GM18873 (cell line): ENCODE measurements around the gene GARRE1.
"Not testable (repeated sequence)": the region's sequence is repeated elsewhere in the genome, so short reads cannot be mapped to it uniquely, and the experiment has no call there.

Experiments
- ATAC-seq: cut with Tn5 transposase; IDR thresholded peaks from one replicate; pipeline ENCODE4 v1.9.1; 2021; ENCODE audit warnings: mild to moderate bottlenecking, moderate library complexity, moderate number of reproducible peaks; ENCODE audit not compliant: unreplicated experiment, low FRiP score

Gene GARRE1

DNA sequence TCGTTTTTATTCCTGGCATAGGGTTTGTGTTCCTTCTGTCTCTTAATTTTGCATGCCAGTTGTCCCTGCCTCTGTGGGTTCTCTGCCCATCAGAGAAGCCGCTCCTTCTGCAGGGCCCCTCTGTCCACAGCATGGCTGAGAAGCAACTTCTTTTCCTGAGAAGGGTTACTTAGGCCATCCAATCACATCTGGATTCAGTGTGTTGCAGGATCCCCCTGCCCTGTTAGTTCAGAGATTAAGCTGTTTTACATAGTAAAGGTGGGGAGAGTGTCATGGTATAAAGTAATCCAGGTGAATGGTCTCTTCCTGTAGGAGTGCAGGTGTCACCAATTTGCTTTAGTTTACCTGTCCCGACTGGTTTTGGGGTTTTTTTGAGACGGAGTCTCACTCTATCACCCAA, 22.9 kb upstream of the GARRE1 start:
- ATAC-seq: no peak

DNA sequence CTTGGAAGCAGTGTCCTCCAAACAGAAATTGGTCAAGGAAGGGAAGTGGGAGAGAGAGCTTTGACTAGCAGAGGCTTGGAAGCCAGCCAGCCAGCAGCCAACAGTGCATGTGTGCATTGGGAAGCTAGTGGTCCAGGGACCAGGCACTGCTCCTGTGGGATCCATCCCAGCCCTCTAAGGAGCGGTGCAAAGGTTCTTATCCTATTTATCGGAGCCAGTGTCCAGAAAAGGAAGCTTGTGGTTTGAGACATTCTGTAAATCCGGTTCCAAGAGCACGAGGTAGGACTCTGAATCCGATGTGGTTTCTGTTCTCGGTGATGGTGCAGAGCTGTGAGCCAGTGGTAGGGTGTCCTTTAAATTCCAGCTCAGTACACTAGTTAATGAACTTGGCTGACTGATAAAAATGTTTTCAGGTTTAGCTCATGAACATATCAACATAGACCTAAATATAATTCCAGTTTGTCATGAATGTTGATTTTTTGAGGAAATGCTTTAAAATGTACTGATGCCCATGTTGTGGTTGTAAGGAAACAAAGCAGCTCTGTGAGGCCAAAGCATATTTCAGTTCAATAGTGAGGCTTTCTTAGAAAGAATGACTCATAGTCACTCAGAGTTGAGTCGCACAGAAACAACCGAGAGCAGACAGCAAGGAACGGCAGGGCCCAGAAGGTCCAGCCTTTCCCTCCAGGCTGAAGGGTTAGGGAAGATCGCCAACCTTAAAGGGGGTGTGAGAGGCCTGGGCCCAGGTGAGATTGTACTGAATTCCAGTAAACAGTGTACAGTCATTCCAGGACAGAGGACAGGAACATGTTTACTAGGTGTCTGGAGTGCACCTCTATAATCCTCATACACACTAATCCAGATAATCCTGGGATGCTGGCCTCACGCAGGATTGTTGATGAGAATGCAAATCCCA, 21.5 kb upstream of the GARRE1 start:
- peak; percentile 50 for ATAC-seq

DNA sequence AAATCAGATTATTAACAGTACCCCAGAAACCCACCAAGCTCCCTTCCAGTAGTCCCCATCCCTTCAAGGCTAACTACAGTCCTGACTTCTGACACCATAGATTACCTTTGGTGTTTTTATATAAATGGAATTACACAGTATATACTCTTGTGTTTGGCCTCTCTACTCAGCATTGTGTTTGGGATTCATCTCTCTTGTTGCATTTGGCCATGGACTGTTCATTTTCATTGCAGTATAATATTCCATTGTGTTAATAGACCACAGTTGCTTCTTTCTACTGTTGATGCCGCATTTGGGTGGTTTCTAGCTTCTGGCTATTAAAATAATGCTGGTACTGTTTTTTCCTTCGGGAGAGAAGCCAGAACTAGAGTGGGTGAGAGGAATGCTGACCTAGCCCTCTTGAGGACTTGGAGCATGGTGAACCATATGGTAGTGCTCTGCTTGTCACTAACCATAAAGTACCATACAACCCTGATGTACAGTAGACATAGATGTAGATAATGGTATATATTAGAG, 18.9 kb upstream of the GARRE1 start:
- ATAC-seq: no peak

DNA sequence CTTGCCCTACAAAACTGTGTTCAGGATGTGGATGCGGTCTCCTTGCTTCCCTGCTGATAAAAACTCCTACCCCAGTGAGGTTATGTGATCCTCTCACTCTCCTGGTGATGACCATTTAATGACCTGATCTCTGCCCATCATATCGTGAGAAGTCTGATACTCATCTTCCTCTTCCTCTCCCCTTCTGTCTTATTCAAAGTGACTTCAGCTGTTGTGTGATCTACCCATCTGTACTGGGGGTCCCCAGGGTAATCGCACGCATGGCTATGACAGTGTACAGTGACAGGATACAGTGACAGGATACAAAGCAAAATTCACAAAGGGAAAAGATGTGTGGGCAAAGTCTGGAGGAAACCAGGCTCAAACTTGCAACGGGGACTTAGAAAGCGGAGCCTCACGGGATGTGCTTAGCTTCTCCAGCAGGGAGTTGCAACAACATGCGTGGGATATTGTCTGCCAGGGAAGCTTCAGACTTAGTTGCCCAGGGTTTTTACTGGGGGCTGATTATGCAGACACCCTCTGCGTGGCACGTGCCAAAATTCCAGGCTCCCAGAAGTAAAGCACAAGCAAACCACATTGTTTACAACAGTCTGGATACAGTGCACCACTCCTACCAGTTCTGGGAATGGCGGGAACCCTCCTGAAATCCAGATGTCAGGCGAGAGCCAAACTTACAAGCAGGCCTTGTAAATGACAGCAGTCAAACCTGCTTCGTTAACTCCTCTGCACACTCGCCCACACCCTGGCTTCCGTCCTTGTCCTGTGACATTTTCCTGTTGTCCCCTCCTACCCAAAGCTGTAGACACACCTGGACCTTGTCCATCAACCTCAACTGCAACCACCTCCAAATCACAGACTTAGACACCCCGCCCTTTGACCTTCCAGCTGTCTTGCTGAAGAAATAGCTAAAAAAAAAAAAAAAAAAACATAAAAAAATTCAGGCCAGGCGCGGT, 18.0 kb upstream of the GARRE1 start:
- no peak for ATAC-seq

DNA sequence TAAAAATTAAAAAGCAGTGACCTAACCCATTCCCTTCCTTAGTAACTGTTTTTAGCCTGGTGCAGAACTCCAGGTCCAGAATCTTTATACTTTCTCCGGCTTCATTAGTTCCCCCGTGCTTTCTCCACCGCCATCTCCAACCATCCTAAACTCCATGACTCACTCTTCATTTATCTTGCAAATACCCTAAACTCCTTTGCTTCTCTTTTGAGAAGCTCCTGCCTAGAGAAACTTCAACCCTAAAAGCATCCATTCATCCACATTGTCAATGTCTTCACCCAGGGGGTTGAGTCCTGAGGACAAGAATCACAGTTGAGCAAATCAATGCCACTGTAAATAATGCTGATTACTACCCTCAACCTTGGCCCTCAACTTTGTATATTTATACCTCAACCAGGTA, 17.1 kb upstream of the GARRE1 start:
- ATAC-seq: no peak

DNA sequence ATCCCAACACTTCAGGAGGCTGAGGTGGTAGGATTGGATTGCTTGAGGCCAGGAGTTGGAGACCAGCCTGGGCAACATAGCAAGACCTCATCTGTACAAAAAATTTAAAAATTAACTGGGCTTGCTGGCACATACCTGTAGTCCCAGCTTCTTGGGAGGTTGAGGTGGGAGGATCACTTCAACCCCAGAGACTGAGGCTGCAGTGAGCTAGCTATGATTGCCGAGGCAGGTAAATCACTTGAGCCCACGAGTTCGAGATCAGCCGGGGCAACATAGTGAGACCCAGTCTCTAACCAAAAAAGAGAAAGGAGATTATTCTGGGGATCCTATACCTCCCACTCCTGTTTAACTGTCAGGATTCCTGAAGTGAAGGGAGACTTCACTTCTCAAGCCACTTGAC, 16.4 kb upstream of the GARRE1 start:
- no peak for ATAC-seq

DNA sequence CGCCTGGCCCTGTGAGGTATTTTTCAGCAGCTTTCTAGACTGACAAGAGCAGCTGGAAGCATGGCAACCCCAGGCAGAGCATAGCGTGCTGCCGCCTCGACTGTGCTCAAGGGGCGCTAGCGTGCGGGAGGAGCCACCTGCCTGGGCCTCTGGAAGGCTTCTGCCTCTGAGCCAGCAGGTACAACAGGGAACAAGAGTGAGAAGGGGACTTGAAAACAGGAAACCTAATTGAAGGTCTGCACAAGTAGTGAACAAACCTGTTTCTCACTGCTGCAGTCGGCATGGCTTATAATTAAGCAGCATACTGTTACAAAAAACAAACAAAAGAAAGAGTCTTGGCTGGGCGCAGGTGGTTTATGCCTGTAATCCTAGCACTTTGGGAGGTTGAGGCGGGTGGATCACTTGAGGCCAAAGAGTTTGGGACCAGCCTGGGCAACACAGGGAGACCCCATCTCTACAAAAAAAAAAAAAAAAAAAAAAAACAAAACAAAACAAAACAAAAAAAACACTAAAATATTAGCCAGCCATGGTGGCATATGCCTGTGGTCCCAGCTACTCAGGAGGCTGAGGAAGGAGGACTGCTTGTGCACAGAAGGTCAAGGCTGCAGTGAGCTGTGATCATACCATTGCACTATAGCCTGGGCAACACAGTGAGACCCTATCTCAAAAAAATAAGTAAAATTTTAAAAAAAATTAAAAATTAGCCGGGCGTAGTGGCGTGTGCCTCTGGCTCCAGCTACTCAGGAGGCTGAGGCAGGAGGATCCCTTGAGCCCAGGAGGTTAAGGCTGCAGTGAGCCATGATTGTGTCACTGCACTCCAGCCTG, 12.6 kb upstream of the GARRE1 start:
- ATAC-seq: no peak

DNA sequence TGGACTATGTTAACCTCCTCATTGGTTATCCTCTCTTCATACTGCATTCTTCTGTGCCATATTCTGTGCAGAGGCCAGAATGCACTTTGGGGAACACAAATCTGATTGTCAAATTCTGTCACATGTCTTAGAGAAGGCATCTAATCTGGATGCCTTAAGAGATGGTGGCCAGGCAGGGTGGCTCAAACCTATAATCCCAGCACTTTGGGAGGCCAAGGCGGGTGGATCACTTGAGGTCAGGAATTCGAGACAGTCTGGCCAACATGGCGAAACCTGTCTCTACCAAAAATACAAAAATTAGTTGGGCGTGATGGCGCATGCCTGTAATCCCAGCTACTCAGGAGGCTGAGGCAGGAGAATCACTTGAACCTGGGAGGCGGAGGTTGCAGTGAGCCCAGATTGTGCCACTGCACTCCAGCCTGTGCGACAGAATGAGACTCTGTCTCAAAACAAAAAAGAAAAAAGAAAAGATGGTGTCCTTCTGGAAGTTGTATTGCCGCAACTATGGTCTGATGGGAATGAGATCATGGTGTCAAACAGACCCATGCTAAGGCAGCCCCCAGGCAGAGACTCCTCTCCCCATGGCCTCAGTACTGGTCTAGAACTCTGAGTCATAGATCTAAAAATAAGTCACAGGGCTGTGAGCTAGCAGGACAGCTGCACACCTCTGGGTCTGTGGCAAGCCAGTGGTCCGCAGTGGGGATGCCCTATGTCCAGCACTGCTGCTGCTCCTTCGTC, 11.0 kb upstream of the GARRE1 start:
- not testable (repeated sequence) for ATAC-seq

DNA sequence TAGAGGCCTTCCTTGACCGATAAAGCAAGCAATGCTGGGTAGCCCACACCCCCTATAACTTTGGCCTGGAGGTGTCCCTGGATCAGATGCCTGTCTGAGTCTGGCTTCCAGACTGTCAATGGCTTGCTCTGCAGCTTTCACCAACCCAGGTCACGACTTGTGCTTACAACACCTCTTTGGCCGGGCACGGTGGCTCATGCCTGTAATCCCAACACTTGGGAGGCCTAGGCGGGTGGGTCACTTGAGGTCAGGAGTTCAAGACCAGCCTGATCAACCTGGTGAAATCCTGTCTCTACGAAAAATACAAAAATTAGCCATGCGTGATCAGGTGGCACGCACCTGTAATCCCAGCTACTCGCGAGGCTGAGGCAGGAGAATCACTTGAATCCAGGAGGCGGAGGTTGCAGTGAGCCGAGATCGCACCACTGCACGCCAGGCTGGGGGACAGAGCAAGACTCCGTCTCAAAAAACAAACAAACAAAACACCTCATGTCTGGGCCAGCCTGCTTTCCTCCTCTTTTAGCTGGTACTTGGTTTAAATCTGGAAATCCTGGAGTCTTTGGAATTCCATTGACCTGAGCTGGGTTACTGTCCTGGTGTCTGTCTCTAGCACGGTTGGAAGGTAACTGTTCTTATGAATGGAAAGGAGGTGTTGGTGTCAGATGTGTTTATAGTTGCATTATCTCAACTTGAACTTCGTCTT, 10.3 kb upstream of the GARRE1 start:
- no peak for ATAC-seq

DNA sequence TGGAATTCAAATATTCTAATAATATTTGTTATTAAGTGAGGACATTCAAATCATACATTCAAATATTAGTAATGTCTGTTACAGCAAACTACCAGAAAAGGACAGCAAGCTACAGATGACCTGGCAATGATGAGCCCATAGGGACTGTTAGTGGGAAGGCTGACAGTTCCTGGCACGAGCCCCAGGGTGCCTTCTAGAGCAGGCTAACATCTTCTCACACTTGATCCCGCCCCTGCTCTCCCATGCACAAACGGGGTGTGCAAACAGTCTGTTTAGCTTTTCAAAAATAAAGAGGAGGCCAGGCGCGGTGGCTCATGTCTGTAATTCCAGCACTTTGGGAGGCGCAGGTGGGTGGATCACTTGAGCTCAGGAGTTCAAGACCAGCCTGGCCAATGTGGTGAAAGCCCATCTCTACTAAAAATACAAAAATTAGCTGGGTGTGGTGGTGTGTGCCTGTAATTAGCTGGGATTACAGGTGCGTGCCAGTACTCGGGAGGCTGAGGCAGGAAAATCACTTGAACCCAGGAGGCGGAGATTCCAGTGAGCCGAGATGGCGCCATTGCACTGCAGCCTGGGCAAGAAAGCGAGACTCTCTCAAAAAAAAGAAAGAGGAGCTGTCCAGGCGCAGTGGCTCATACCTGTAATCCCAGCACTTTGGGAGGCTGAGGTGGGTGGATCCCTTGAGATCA, 9.6 kb upstream of the GARRE1 start:
- ATAC-seq: no peak

DNA sequence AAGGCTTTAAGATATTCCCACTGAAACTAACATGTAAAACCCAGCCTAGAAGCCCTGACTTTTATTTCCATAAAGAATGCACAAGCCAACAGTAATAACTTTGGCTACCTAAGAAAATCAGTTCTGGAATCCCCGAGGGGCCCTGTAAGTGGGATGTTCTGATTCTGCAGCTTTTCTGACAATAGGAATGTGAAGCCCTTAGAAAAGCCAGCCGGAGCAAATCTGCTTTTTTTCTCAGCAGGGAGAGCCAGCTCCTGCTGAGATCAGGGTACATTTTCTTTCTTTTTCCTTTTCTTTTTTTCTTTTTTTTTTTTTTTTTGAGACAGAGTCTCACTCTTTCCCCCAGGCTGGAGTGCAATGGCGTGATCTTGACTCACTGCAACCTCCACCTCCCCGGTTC, 8.0 kb upstream of the GARRE1 start:
- no peak for ATAC-seq

DNA sequence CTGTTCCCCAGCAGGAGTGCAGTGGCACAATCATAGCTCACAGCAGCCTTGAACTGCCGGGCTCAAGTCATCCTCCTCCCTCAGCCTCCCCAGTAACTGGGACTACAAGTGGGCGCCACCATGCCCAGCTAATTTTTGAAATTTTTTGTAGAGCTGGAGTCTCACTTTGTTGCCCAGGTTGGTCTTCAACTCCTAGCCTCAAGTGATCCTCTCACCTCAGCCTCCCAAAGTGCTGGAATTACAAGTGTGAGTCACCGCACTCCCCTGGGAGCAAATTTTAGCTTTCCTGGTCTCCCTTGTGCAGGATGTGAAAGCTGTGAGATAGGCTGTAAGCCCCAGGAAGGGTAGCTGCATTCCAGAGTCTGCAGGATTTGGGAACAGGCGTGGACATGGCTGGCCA, 5.4 kb upstream of the GARRE1 start:
- no peak for ATAC-seq

DNA sequence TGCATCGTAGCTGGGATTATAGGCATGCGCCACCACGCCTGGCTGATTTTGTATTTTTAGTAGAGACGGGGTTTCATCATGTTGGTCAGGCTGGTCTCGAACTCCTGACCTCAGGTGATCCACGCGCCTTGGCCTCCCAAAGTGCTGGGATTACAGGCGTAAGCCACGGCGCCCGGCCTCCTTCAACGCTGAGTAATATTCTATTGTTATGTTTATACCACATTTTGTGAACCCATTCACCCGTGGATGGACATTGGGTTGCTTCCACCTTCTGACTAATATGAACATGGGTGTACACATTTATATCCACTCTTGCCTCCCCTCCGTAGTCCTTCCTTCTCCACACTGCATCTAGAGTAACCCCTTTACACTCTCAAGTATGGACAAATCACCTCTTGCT, 1.2 kb upstream of the GARRE1 start:
- ATAC-seq: not testable (repeated sequence)

DNA sequence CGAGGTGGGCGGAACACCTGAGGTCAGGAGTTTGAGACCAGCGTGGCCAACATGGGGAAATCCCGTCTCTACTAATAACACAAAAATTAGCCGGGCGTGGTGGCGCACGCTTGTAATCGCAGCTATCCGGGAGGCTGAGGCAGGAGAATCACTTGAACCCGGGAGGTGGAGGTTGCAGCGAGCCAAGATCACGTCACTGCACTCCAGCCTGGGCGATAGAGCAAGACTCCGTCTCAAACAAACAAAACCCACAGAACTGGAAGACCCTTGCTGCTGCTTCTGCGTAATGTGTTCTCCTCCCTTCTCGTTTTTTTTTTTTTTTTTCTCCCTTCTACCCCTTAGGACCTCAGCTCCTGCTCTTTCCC, 691 bp upstream of the GARRE1 start:
- ATAC-seq: not testable (repeated sequence)

DNA sequence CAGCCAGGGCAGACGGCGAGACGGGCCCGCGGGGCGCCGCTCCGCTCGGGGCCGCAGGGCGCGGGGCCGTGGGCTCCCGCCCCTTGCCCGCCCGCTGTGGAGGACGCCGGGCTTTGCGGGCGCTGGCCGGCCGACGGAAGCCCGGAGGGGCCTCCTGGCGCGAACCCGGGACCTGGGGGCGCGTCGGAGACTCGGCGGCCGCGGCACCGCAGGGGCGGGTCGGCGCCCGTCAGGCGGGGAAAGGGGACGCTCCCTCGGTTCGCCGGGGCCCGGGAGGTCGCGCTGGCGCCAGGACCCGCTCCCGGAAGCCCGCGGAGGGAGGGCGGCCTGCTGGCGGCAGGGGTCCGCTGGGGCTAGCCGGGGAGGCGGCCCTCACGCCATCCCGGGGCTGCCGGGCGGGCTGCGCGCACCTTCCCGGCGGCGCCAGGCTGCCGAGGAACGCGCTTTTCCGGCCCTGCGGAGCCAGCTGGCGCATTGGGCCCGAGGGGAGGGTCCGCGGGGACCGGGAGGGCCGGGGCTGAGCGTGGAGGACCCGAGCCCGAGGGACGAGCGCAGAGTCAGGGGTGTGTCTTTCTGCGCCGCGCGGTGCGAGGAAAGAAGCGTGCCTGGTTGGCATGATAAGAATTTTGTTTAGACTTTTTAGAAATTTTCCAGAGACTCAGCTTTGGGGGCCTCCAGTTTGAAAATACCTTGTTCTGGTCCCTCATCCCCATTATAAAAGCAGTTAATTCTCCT, 511 bp downstream of the GARRE1 start:
- peak; percentile 29 for ATAC-seq

DNA sequence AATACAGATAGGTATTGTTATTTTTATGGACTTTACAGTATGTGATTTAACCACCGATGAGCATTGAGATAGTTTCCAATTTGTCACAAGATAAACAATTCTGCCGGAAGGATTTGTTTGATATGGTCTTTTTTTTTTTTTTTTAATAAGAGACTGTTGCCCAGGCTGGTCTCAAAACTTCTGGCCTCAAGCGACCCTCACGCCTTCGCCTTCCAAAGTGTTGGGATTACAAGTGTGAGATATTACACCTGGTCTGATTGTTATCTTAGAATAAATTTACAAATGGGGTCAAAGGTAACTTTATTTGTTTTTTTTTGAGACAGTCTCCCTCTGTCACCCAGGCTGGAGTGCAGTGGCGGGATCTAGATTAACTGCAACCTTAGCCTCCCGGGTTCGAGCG, 1.2 kb downstream of the GARRE1 start:
- ATAC-seq: no peak

DNA sequence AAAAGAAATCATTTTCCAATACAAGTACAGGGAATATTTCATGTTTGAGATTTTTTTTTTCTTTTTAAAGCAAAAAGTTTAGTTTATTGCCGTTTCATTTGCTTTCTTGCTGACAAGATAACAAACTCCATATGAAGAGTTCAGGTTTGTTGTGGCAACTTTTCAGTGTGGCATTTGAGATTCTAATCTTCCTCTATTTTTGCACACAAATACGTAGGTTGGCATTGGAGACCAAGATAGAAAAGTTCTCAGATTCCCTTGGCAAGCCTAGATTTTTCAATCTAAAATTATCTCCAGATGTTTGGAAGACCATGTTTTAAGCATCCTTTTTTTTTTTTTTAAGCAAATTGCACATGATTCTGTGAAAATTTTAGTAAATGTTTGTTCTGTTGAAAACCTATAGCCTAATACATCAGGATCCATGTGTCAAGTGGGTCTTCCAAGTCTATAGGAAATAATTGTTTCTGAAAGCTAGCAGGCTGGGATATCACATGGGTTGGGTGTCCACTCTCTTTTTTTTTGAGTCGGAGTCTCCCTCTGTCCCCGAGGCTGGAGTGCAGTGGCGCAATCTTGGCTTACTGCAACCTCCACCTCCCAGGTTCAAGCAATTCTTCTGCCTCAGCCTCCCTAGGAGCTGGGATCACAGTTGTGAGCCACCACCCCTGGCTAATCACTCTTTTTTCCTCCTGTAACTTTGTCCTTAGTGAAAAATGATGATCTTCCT, 2.6 kb downstream of the GARRE1 start:
- ATAC-seq: no peak
